Right cardiac atrium (tissue), 5 donors: ENCODE measurements around the gene ZBTB43. TPM values are rescaled to one million over a fixed set of nuclear protein-coding genes. Genes with fewer than 3 reads are reported as not detected.

Source experiments
- ATAC-seq, 2 donors: fragments of 200-7000 bp; cut with Tn5 transposase; one replicate each; pipeline versions ENCODE4 v1.8.0 to v1.9.1; 2020; ENCODE audit warnings: moderate library complexity in 2 of 2, mild to moderate bottlenecking in 1 of 2
- DNase-seq, 3 donors: peaks; one replicate each; pipeline ENCODE4 v3.0.0-alpha.2; 2020
- H3K27ac ChIP-seq: one replicate; pipeline ENCODE4 v1.5.1; 2013; ENCODE audit warnings: mild to moderate bottlenecking, low read length, control low read depth, moderate library complexity
- H3K27me3 ChIP-seq: one replicate; pipeline ENCODE4 v1.6.1; 2013; ENCODE audit not compliant: control insufficient read depth, insufficient read depth
- H3K4me1 ChIP-seq: one replicate; pipeline ENCODE4 v1.6.1; 2013; ENCODE audit warnings: low read length; ENCODE audit not compliant: control insufficient read depth, insufficient read depth
- H3K4me3 ChIP-seq: one replicate; pipeline ENCODE4 v1.5.1; 2013; ENCODE audit warnings: low read length, control low read depth
- H3K9me3 ChIP-seq: one replicate; pipeline ENCODE4 v1.6.1; 2013; ENCODE audit warnings: low read length; ENCODE audit not compliant: control insufficient read depth
- WGBS: extraction: QIAGEN DNeasy Blood & Tissue Kit; methylation state at CpG from one replicate; pipeline ENCODE4 v1.1.7; 2013; 5-methylcytosine and 5-hydroxymethylcytosine counted together
- intact Hi-C, 4 donors: fragments of 100-400 bp; cut with DNase I; formaldehyde crosslinking; loops; one replicate each; pipeline versions ENCODE4 v1.11.0 to v1.14.0; 2022 to 2023
- polyA plus RNA-seq: library from polyadenylated mRNA; stranded (reverse); fragments of 200-250 nt; gene quantifications from one replicate; pipeline ENCODE4 v1.2.3, GENCODE V29; 2013
- total RNA-seq, 4 donors: library from RNA; stranded (reverse); fragmentation: NEBNext Ultra II Directional; extraction: Animal tissue kit (Norgen Biotek cat#: 25700); gene quantifications; one replicate each; pipeline ENCODE4 v1.2.1, GENCODE V29; 2021
- donor health status: healthy with polysubstance abuse.
- donor health status: DM: no; HTN: yes; CAD: no.
- donor health status: DM: no; HTN: no; CAD: no.
- donor health status: DM: no; HTN: yes; CAD: no; lungs with severe emphysema.
- donor health status: DM: yes; HTN: yes; CAD: no.

Gene ZBTB43
- total and polyA plus RNA-seq, 5 donors, result 7.5 to 23.4 (median 19.4) TPM

GRCh38 chr9:126876531-126876930, 71.7 kb downstream of the ZBTB43 start:
- WGBS, result 83% methylated on average over 4 of the region's 4 CpGs
- Histone ChIP-seq H3K27ac (no peak overlapping the region), H3K27me3 (no peaks in the 10 kb centered on the region), H3K4me3 (no peak overlapping the region), H3K4me1 (no peaks in the 10 kb centered on the region), H3K9me3 (no peaks in the 10 kb centered on the region)
- intact Hi-C loops, result no loop called here
- no peak for DNase-seq
- ATAC-seq, result no peak

- intact Hi-C loops, result no loop called here
- WGBS, result 78% methylated on average over 9 of the region's 9 CpGs
Measured at GRCh38 chr9:126877418-126877817, 72.6 kb downstream of the ZBTB43 start.

GRCh38 chr9:126879288-126879687, 74.4 kb downstream of the ZBTB43 start:
- intact Hi-C loops, result no loop called here

More at GRCh38 chr9:126877418-126877817, 72.6 kb downstream of the ZBTB43 start:
- Histone ChIP-seq H3K4me3 (no peak overlapping the region), H3K27ac (no peak overlapping the region), H3K27me3 (no peaks in the 10 kb centered on the region), H3K4me1 (no peaks in the 10 kb centered on the region), H3K9me3 (no peaks in the 10 kb centered on the region)
- ATAC-seq (no peak), DNase-seq (no peak)

GRCh38 chr9:126880226-126880946, 75.5 kb downstream of the ZBTB43 start:
- ATAC-seq, result peak; percentile 13 to 22
- no peak for DNase-seq
- Histone ChIP-seq H3K4me3 (no peak overlapping the region), H3K4me1 (peaks cover 3% of the 10 kb centered on the region), H3K9me3 (no peaks in the 10 kb centered on the region), H3K27ac (no peak overlapping the region), H3K27me3 (no peaks in the 10 kb centered on the region)
- 95% methylated on average over 23 of the region's 23 CpGs for WGBS
- intact Hi-C loops, result no loop called here

More at GRCh38 chr9:126879288-126879687, 74.4 kb downstream of the ZBTB43 start:
- H3K27me3 ChIP-seq, result no peaks in the 10 kb centered on the region
- WGBS, result 70% methylated on average over 9 of the region's 9 CpGs
- DNase-seq, result no peak
- H3K27ac ChIP-seq, result no peak overlapping the region
- no peak overlapping the region for H3K4me3 ChIP-seq
- ATAC-seq, result no peak
- no peaks in the 10 kb centered on the region for H3K9me3 ChIP-seq
- H3K4me1 ChIP-seq, result peaks cover 3% of the 10 kb centered on the region

GRCh38 chr9:126880947-126881332, 76.1 kb downstream of the ZBTB43 start:
- H3K9me3 ChIP-seq, result no peaks in the 10 kb centered on the region
- ATAC-seq, result peak in 1 of 2 donors; percentile 57
- 53% methylated on average over 6 of the region's 6 CpGs for WGBS
- H3K27me3 ChIP-seq, result no peaks in the 10 kb centered on the region
- no peak overlapping the region for H3K4me3 ChIP-seq
- intact Hi-C loops, result no loop called here
- DNase-seq, result no peak
- peaks cover 3% of the 10 kb centered on the region for H3K4me1 ChIP-seq
- no peak overlapping the region for H3K27ac ChIP-seq

GRCh38 chr9:126882746-126883145, 77.9 kb downstream of the ZBTB43 start:
- H3K27me3 ChIP-seq, result no peaks in the 10 kb centered on the region
- no peak for DNase-seq
- H3K4me1 ChIP-seq, result peaks cover 3% of the 10 kb centered on the region
- ATAC-seq, result no peak
- H3K9me3 ChIP-seq, result no peaks in the 10 kb centered on the region
- H3K27ac ChIP-seq, result no peak overlapping the region
- 94% methylated on average over 11 of the region's 11 CpGs for WGBS
- no peak overlapping the region for H3K4me3 ChIP-seq
- intact Hi-C loops, result no loop called here

GRCh38 chr9:126883636-126884035, 78.8 kb downstream of the ZBTB43 start:
- Histone ChIP-seq H3K4me3 (no peak overlapping the region), H3K9me3 (no peaks in the 10 kb centered on the region), H3K27ac (no peak overlapping the region), H3K4me1 (peaks cover 3% of the 10 kb centered on the region), H3K27me3 (no peaks in the 10 kb centered on the region)
- DNase-seq (no peak), ATAC-seq (peak in 1 of 2 donors; percentile 13)
- WGBS, result 79% methylated on average over 15 of the region's 15 CpGs
- intact Hi-C loops, result no loop called here

- 49% methylated on average over 6 of the region's 6 CpGs for WGBS
- Histone ChIP-seq H3K27ac (no peak overlapping the region), H3K27me3 (no peaks in the 10 kb centered on the region), H3K9me3 (no peaks in the 10 kb centered on the region), H3K4me3 (no peak overlapping the region), H3K4me1 (peaks cover 3% of the 10 kb centered on the region)
- peak; percentile 44 to 56 for ATAC-seq
- DNase-seq, result no peak
- intact Hi-C loops, result no loop called here
Measured at GRCh38 chr9:126885131-126885641, 80.3 kb downstream of the ZBTB43 start.

- no peaks in the 10 kb centered on the region for H3K27me3 ChIP-seq
- WGBS, result 79% methylated on average over 23 of the region's 23 CpGs
- no peak for DNase-seq
- ATAC-seq, result no peak
- H3K4me3 ChIP-seq, result no peak overlapping the region
- peaks cover 3% of the 10 kb centered on the region for H3K4me1 ChIP-seq
- no peaks in the 10 kb centered on the region for H3K9me3 ChIP-seq
- no peak overlapping the region for H3K27ac ChIP-seq
- intact Hi-C loops, result no loop called here
Measured at GRCh38 chr9:126886034-126886822, 81.4 kb downstream of the ZBTB43 start.

- H3K4me1 ChIP-seq, result peaks cover 3% of the 10 kb centered on the region
- H3K27ac ChIP-seq, result no peak overlapping the region
- intact Hi-C loops, result no loop called here
- no peak for ATAC-seq
- H3K9me3 ChIP-seq, result no peaks in the 10 kb centered on the region
- no peak for DNase-seq
- H3K27me3 ChIP-seq, result no peaks in the 10 kb centered on the region
- 77% methylated on average over 10 of the region's 10 CpGs for WGBS
- no peak overlapping the region for H3K4me3 ChIP-seq
Measured at GRCh38 chr9:126886897-126887296, 82.1 kb downstream of the ZBTB43 start.
